Stimulated activated naive CD8-positive, alpha-beta T cell treated with anti-CD3 and anti-CD28 coated beads, Interleukin-15, amount 100 ng/mL, for 72 hours (primary cell): ENCODE results near the gene ZNF235.
"Not testable (repeated sequence)": the region's sequence is repeated elsewhere in the genome, so short reads cannot be mapped to it uniquely, and the experiment has no call there.

Source experiments
- ATAC-seq: fragments of 150-1000 bp; cut with Tn5 transposase; 2 replicates; pipeline ENCODE4 v1.10.0; 2021; ENCODE audit warnings: mild to moderate bottlenecking, moderate library complexity
- DNase-seq, 2 donors: peaks; one replicate each; pipeline ENCODE4 v3.0.0; 2021 to 2022
- H3K27ac Mint-ChIP-seq, 2 donors: one replicate each; pipeline ENCODE4 v1.8.0; 2022; ENCODE audit warnings: mild to moderate bottlenecking in 2 of 2, mixed read lengths in 2 of 2, moderate library complexity in 2 of 2
- H3K27me3 Mint-ChIP-seq: one replicate; pipeline ENCODE4 v1.8.0; 2022; ENCODE audit warnings: mixed read lengths
- H3K4me1 Mint-ChIP-seq: one replicate; pipeline ENCODE4 v1.8.0; 2022; ENCODE audit warnings: mild to moderate bottlenecking, mixed read lengths
- H3K4me3 Mint-ChIP-seq, 2 donors: one replicate each; pipeline ENCODE4 v1.8.0; 2022; ENCODE audit warnings: mild to moderate bottlenecking in 2 of 2, mixed read lengths in 2 of 2, moderate library complexity in 1 of 2
- H3K9me3 Mint-ChIP-seq, 2 donors: one replicate each; pipeline ENCODE4 v1.8.0; 2022; ENCODE audit warnings: mixed read lengths in 2 of 2

Gene ZNF235

GRCh38 chr19:44304659-44305193, at the start of gene ZNF235:
TSS of gene ZNF235 (minus strand) at chr19:44305025. CDS start at chr19:44303404, 1,621 bp downstream.
- H3K9me3 Mint-ChIP-seq: peaks cover 13 to 17% of the 10 kb centered on the region in 2 donors
- no peaks in the 10 kb centered on the region for H3K27me3 Mint-ChIP-seq
- H3K4me3 Mint-ChIP-seq: peak within 1 kb of the TSS; percentile 90 to 93
- ATAC-seq (peak; percentile 89), DNase-seq (peak; percentile 67 to 77)
- H3K27ac Mint-ChIP-seq: peak within 1 kb of the TSS; percentile 67 to 92
- peaks cover 17% of the 10 kb centered on the region for H3K4me1 Mint-ChIP-seq

GRCh38 chr19:44346556-44346955, 41.7 kb upstream of the ZNF235 start:
- H3K4me1 Mint-ChIP-seq: no peaks in the 10 kb centered on the region
- no peak overlapping the region for H3K4me3 Mint-ChIP-seq
- DNase-seq (no peak), ATAC-seq (no peak)
- no peak overlapping the region for H3K27ac Mint-ChIP-seq
- H3K9me3 Mint-ChIP-seq: peaks cover 37 to 44% of the 10 kb centered on the region in 2 donors
- no peaks in the 10 kb centered on the region for H3K27me3 Mint-ChIP-seq

GRCh38 chr19:44345959-44346358, 41.1 kb upstream of the ZNF235 start:
- ATAC-seq: no peak
- H3K4me3 Mint-ChIP-seq: no peak overlapping the region

GRCh38 chr19:44344255-44344654, 39.4 kb upstream of the ZNF235 start:
- no peak overlapping the region for H3K4me3 Mint-ChIP-seq
- peak overlapping the region in 1 of 2 donors; percentile 28 for H3K27ac Mint-ChIP-seq
- H3K27me3 Mint-ChIP-seq: no peaks in the 10 kb centered on the region
- H3K4me1 Mint-ChIP-seq: no peaks in the 10 kb centered on the region
- ATAC-seq: no peak
- DNase-seq: no peak
- peaks cover 40 to 42% of the 10 kb centered on the region in 2 donors for H3K9me3 Mint-ChIP-seq

More at GRCh38 chr19:44345959-44346358, 41.1 kb upstream of the ZNF235 start:
- DNase-seq: no peak
- Mint-ChIP-seq H3K4me1 (no peaks in the 10 kb centered on the region), H3K27ac (no peak overlapping the region), H3K27me3 (no peaks in the 10 kb centered on the region), H3K9me3 (peaks cover 33 to 43% of the 10 kb centered on the region in 2 donors)

GRCh38 chr19:44341794-44342193, 37.0 kb upstream of the ZNF235 start:
- Mint-ChIP-seq H3K9me3 (peaks cover 38 to 45% of the 10 kb centered on the region in 2 donors), H3K27ac (no peak overlapping the region), H3K27me3 (no peaks in the 10 kb centered on the region), H3K4me3 (no peak overlapping the region), H3K4me1 (no peaks in the 10 kb centered on the region)
- no peak for ATAC-seq
- DNase-seq: no peak

GRCh38 chr19:44334639-44335038, 29.8 kb upstream of the ZNF235 start:
- DNase-seq, H3K4me1 Mint-ChIP-seq, ATAC-seq, H3K27me3 Mint-ChIP-seq, H3K4me3 Mint-ChIP-seq, H3K27ac Mint-ChIP-seq: not testable (repeated sequence)
- H3K9me3 Mint-ChIP-seq: peaks cover 36 to 61% of the 10 kb centered on the region in 2 donors

- Mint-ChIP-seq H3K27ac (no peak overlapping the region), H3K9me3 (peaks cover 37 to 68% of the 10 kb centered on the region in 2 donors)
Observed at GRCh38 chr19:44332145-44332544, 27.3 kb upstream of the ZNF235 start.

GRCh38 chr19:44315883-44316282, 11.1 kb upstream of the ZNF235 start:
- Mint-ChIP-seq H3K4me1 (no peaks in the 10 kb centered on the region), H3K9me3 (peaks cover 40 to 47% of the 10 kb centered on the region in 2 donors), H3K27me3 (peaks cover 10% of the 10 kb centered on the region), H3K4me3 (no peak overlapping the region), H3K27ac (no peak overlapping the region)
- ATAC-seq (no peak), DNase-seq (no peak)

More at GRCh38 chr19:44332145-44332544, 27.3 kb upstream of the ZNF235 start:
- DNase-seq (no peak), ATAC-seq (no peak)
- Mint-ChIP-seq H3K27me3 (no peaks in the 10 kb centered on the region), H3K4me1 (no peaks in the 10 kb centered on the region), H3K4me3 (no peak overlapping the region)

- H3K4me1 Mint-ChIP-seq: no peaks in the 10 kb centered on the region
- H3K4me3 Mint-ChIP-seq: no peak overlapping the region
- DNase-seq (no peak), ATAC-seq (no peak)
- no peak overlapping the region for H3K27ac Mint-ChIP-seq
- peaks cover 10% of the 10 kb centered on the region for H3K27me3 Mint-ChIP-seq
- peaks cover 32 to 40% of the 10 kb centered on the region in 2 donors for H3K9me3 Mint-ChIP-seq
Observed at GRCh38 chr19:44313231-44313630, 8.4 kb upstream of the ZNF235 start.

- Mint-ChIP-seq H3K4me3 (no peak overlapping the region), H3K27ac (no peak overlapping the region), H3K27me3 (no peaks in the 10 kb centered on the region), H3K4me1 (peaks cover 17% of the 10 kb centered on the region), H3K9me3 (peaks cover 10 to 12% of the 10 kb centered on the region in 2 donors)
- ATAC-seq: no peak
- DNase-seq: no peak
Observed at GRCh38 chr19:44308011-44308410, 3.2 kb upstream of the ZNF235 start.

- DNase-seq (no peak), ATAC-seq (no peak)
- Mint-ChIP-seq H3K4me3 (no peak overlapping the region), H3K4me1 (peaks cover 17% of the 10 kb centered on the region), H3K27me3 (no peaks in the 10 kb centered on the region), H3K27ac (no peak overlapping the region), H3K9me3 (peaks cover 10 to 17% of the 10 kb centered on the region in 2 donors)
Observed at GRCh38 chr19:44306283-44306682, 1.5 kb upstream of the ZNF235 start.

- DNase-seq (no peak), ATAC-seq (no peak)
- Mint-ChIP-seq H3K4me1 (peaks cover 17% of the 10 kb centered on the region), H3K9me3 (peaks cover 10 to 17% of the 10 kb centered on the region in 2 donors), H3K4me3 (peak overlapping the region in 1 of 2 donors; percentile 93), H3K27me3 (no peaks in the 10 kb centered on the region), H3K27ac (no peak overlapping the region)
Observed at GRCh38 chr19:44305457-44305856, 632 bp upstream of the ZNF235 start.

- H3K4me1 Mint-ChIP-seq: peaks cover 17% of the 10 kb centered on the region
- H3K27ac Mint-ChIP-seq: peak overlapping the region; percentile 67 to 92
- ATAC-seq: peak; percentile 70
- DNase-seq: peak in 1 of 2 donors; percentile 5
- H3K4me3 Mint-ChIP-seq: peak overlapping the region; percentile 90 to 93
- H3K9me3 Mint-ChIP-seq: peaks cover 16 to 17% of the 10 kb centered on the region in 2 donors
- H3K27me3 Mint-ChIP-seq: no peaks in the 10 kb centered on the region
Observed at GRCh38 chr19:44303976-44304568, 753 bp downstream of the ZNF235 start.

GRCh38 chr19:44303320-44303719, 1.5 kb downstream of the ZNF235 start:
- Mint-ChIP-seq H3K4me3 (peak overlapping the region in 1 of 2 donors; percentile 90), H3K27me3 (no peaks in the 10 kb centered on the region), H3K9me3 (peaks cover 10 to 11% of the 10 kb centered on the region in 2 donors), H3K4me1 (peaks cover 17% of the 10 kb centered on the region), H3K27ac (no peak overlapping the region)
- no peak for ATAC-seq
- DNase-seq: no peak

GRCh38 chr19:44284968-44285367, 19.9 kb downstream of the ZNF235 start:
- Mint-ChIP-seq H3K27me3 (no peaks in the 10 kb centered on the region), H3K27ac (no peak overlapping the region), H3K4me3 (no peak overlapping the region), H3K4me1 (no peaks in the 10 kb centered on the region), H3K9me3 (peaks cover 46 to 77% of the 10 kb centered on the region in 2 donors)
- no peak for DNase-seq
- ATAC-seq: no peak

GRCh38 chr19:44282846-44283245, 22.0 kb downstream of the ZNF235 start:
- Mint-ChIP-seq H3K27me3 (no peaks in the 10 kb centered on the region), H3K9me3 (peaks cover 47 to 73% of the 10 kb centered on the region in 2 donors), H3K4me1 (no peaks in the 10 kb centered on the region), H3K27ac (no peak overlapping the region), H3K4me3 (no peak overlapping the region)
- no peak for ATAC-seq
- DNase-seq: no peak
